ENCODE results near the gene USP15.

Gene USP15

DNA sequence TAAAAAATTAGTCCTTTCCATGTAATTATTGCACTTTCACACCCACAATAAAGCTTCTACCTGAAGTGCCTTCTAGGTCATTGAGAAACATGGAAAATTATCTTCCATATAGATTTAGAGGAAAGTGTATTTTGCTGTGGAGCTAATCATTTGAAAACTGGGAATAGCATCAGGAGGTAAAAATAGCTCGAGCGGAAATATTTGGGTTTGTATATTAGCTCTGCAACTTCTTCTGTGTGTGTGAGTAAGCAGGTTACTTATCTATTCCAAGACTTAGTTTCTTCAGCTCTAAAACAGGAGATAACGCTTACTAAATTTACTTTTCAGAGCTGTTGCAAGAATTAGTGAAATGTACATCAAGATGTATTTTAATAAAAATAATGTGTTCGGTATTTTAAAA, 111.5 kb downstream of the USP15 start:
- no peak overlapping the region for H3K9ac ChIP-seq (ENCODE audit: low read length)
- peaks cover 8% of the 10 kb centered on the region for H3K79me2 ChIP-seq (ENCODE audit: low read length)
- no peaks in the 10 kb centered on the region for H3F3A ChIP-seq (ENCODE audit: insufficient read depth, low read length)
- H3K9me2 ChIP-seq (replicated peaks; ENCODE audit: insufficient read depth, low read length): no peaks in the 10 kb centered on the region
- TF ChIP-seq EZH2 (optimal IDR thresholded peaks at IDR 0.05; ENCODE audit: low read depth, low read length) (no peak), CTCF (IDR thresholded peaks at IDR 0.05; ENCODE audit: low read length) (no peak), EZH2phosphoT487 (IDR thresholded peaks at IDR 0.05; ENCODE audit: low read length) (no peak)
- H3K27me3 ChIP-seq (replicated peaks; ENCODE audit: insufficient read depth, low read length): no peaks in the 10 kb centered on the region
- H2AFZ ChIP-seq (ENCODE audit: low read length): no peak overlapping the region
- no peaks in the 10 kb centered on the region; the same call in 1 of the 2 replicates for H3K4me1 ChIP-seq (ENCODE audit: low read length)
- no peak overlapping the region for H3K27ac ChIP-seq (ENCODE audit: low read length)
- H3K4me3 ChIP-seq (ENCODE audit: low read length): no peak overlapping the region
- no peak overlapping the region for H3K4me2 ChIP-seq (ENCODE audit: low read depth, low read length)
- no peaks in the 10 kb centered on the region; the same call in 1 of the 2 replicates for H3K36me3 ChIP-seq (replicated peaks; ENCODE audit: insufficient read depth, low read length)
- H4K20me1 ChIP-seq (ENCODE audit: insufficient read depth, low read length): no peaks in the 10 kb centered on the region
- DNase-seq: no peak
- H3K9me3 ChIP-seq (replicated peaks; ENCODE audit: insufficient read depth, low read length): no peaks in the 10 kb centered on the region

- H3K36me3 ChIP-seq (replicated peaks; ENCODE audit: insufficient read depth, low read length): no peaks in the 10 kb centered on the region; the same call in 1 of the 2 replicates
- DNase-seq: no peak
These were observed 111.9 kb downstream of the USP15 start for GRCh38 chr12:62372134-62372533.

GRCh38 chr12:62372825-62373224, 112.6 kb downstream of the USP15 start:
- H3F3A ChIP-seq (ENCODE audit: insufficient read depth, low read length): no peaks in the 10 kb centered on the region
- no peak for DNase-seq
- H2AFZ ChIP-seq (ENCODE audit: low read length): no peak overlapping the region
- peaks cover 4% of the 10 kb centered on the region; the same call in 1 of the 2 replicates for H3K79me2 ChIP-seq (ENCODE audit: low read length)
- no peak overlapping the region for H3K9ac ChIP-seq (ENCODE audit: low read length)
- H3K9me3 ChIP-seq (replicated peaks; ENCODE audit: insufficient read depth, low read length): no peaks in the 10 kb centered on the region
- no peaks in the 10 kb centered on the region; the same call in 1 of the 2 replicates for H3K4me1 ChIP-seq (ENCODE audit: low read length)
- no peak overlapping the region for H3K4me2 ChIP-seq (ENCODE audit: low read depth, low read length)
- H4K20me1 ChIP-seq (ENCODE audit: insufficient read depth, low read length): no peaks in the 10 kb centered on the region
- H3K27ac ChIP-seq (ENCODE audit: low read length): no peak overlapping the region
- no peaks in the 10 kb centered on the region for H3K9me2 ChIP-seq (replicated peaks; ENCODE audit: insufficient read depth, low read length)
- H3K36me3 ChIP-seq (replicated peaks; ENCODE audit: insufficient read depth, low read length): no peaks in the 10 kb centered on the region; the same call in 1 of the 2 replicates
- no peak for TF ChIP-seq EZH2phosphoT487 (IDR thresholded peaks at IDR 0.05; ENCODE audit: low read length)
- no peak for TF ChIP-seq EZH2 (optimal IDR thresholded peaks at IDR 0.05; ENCODE audit: low read depth, low read length)
- no peak for TF ChIP-seq CTCF (IDR thresholded peaks at IDR 0.05; ENCODE audit: low read length)
- no peaks in the 10 kb centered on the region for H3K27me3 ChIP-seq (replicated peaks; ENCODE audit: insufficient read depth, low read length)
- H3K4me3 ChIP-seq (ENCODE audit: low read length): no peak overlapping the region

More at GRCh38 chr12:62372134-62372533, 111.9 kb downstream of the USP15 start:
- Histone ChIP-seq H3K4me3 (ENCODE audit: low read length) (no peak overlapping the region), H3K4me2 (ENCODE audit: low read depth, low read length) (no peak overlapping the region), H3K79me2 (ENCODE audit: low read length) (peaks cover 5% of the 10 kb centered on the region), H4K20me1 (ENCODE audit: insufficient read depth, low read length) (no peaks in the 10 kb centered on the region), H3K27ac (ENCODE audit: low read length) (no peak overlapping the region), H2AFZ (ENCODE audit: low read length) (no peak overlapping the region), H3K27me3 (replicated peaks; ENCODE audit: insufficient read depth, low read length) (no peaks in the 10 kb centered on the region), H3K9me2 (replicated peaks; ENCODE audit: insufficient read depth, low read length) (no peaks in the 10 kb centered on the region), H3K9me3 (replicated peaks; ENCODE audit: insufficient read depth, low read length) (no peaks in the 10 kb centered on the region), H3F3A (ENCODE audit: insufficient read depth, low read length) (no peaks in the 10 kb centered on the region), H3K4me1 (ENCODE audit: low read length) (no peaks in the 10 kb centered on the region; the same call in 1 of the 2 replicates), H3K9ac (ENCODE audit: low read length) (no peak overlapping the region)
- TF ChIP-seq CTCF (IDR thresholded peaks at IDR 0.05; ENCODE audit: low read length): no peak
- no peak for TF ChIP-seq EZH2 (optimal IDR thresholded peaks at IDR 0.05; ENCODE audit: low read depth, low read length)
- TF ChIP-seq EZH2phosphoT487 (IDR thresholded peaks at IDR 0.05; ENCODE audit: low read length): no peak

All from MM.1S (cell line).